A549 (cell line): ENCODE results near the gene NDUFA13. TPM values are rescaled to one million over a fixed set of nuclear protein-coding genes. Genes with fewer than 3 reads are reported as not detected.

Experiments used
- ATAC-seq, 2 experiments: fragments of 200-7000 bp in 1 of 2; fragments of >200 bp in 1 of 2; cut with Nextera tagmentation in 1 of 2; cut with Tn5 transposase in 1 of 2; 3 replicates each; pipeline versions ENCODE4 v1.8.0 to v1.9.1; 2018 to 2020; ENCODE audit warnings: mild to moderate bottlenecking in 1 of 2, moderate library complexity in 1 of 2
- CTCF ChIA-PET: fragments of 300-600 bp; sonication (Branson Sonifier 250); formaldehyde crosslinking; extraction: SDS; loops from one replicate; lab custom pipeline; 2021; ENCODE audit warnings: antibody characterized with exemption, inconsistent platforms; lab: Yijun Ruan, JAX
- POLR2A ChIA-PET: fragments of 350-600 bp; formaldehyde crosslinking; extraction: SDS; loops from one replicate; lab custom pipeline; 2021; ENCODE audit warnings: antibody characterized with exemption, inconsistent platforms; lab: Yijun Ruan, JAX
- DNase-seq, 2 experiments: peaks; one replicate each; pipeline versions ENCODE4 v3.0.0 to v3.0.0-alpha.2; 2011 to 2016; ENCODE audit warnings: low read depth in 1 of 2, low spot score in 1 of 2
- FAIRE-seq: peaks from 2 replicates; lab custom pipeline; 2011; peaks lifted over from hg19 to GRCh38; lab: Jason Lieb, UNC
- H3K27ac ChIP-seq, 2 experiments: fragments of >200 bp; sonication (Bioruptor Twin); formaldehyde crosslinking; 3 replicates each; pipeline ENCODE4 v1.5.1; 2016 to 2017
- H3K4me1 ChIP-seq: fragments of >200 bp; sonication (Bioruptor Twin); formaldehyde crosslinking; 3 replicates; pipeline ENCODE4 v1.6.1; 2016
- H3K4me2 ChIP-seq: fragments of >200 bp; sonication (Bioruptor Twin); formaldehyde crosslinking; 3 replicates; pipeline ENCODE4 v1.6.1; 2016
- H3K4me3 ChIP-seq: fragments of >200 bp; sonication (Bioruptor Twin); formaldehyde crosslinking; 3 replicates; pipeline ENCODE4 v1.5.1; 2016
- H3K9me3 ChIP-seq: fragments of >200 bp; sonication (Bioruptor Twin); formaldehyde crosslinking; 3 replicates; pipeline ENCODE4 v1.6.1; 2016
- CBX2 ChIP-seq: fragments of 200-600 bp; sonication (generic); IDR thresholded peaks from 2 replicates; pipeline ENCODE4 v1.6.1; 2016; ENCODE audit warnings: low read depth, mild to moderate bottlenecking, borderline replicate concordance
- CBX8 ChIP-seq: fragments of 200-600 bp; sonication (generic); IDR thresholded peaks from 2 replicates; pipeline ENCODE4 v1.6.1; 2016
- EHF ChIP-seq: fragments of 250-450 bp; sonication (Bioruptor Pico); IDR thresholded peaks from 2 replicates; pipeline ENCODE4 v1.5.0; 2020; ENCODE audit warnings: mild to moderate bottlenecking
- EP300 ChIP-seq, 2 experiments: fragments of >200 bp; sonication (Bioruptor Twin); formaldehyde crosslinking; IDR thresholded peaks; 2 replicates in 1 of 2; 3 replicates in 1 of 2; pipeline ENCODE4 v1.6.1; 2016 to 2017
- ESRRA ChIP-seq: fragments of 150-350 bp; IDR thresholded peaks from 2 replicates; pipeline ENCODE4 v1.6.1; 2014; ENCODE audit warnings: mild to moderate bottlenecking, low read length, borderline replicate concordance
- FOSB ChIP-seq: fragments of 250-450 bp; sonication (Bioruptor Pico); IDR thresholded peaks from 2 replicates; pipeline ENCODE4 v1.5.0; 2020; ENCODE audit warnings: mild to moderate bottlenecking, moderate library complexity
- FOSL2 ChIP-seq, 2 experiments: fragments of 450-650 bp in 1 of 2; fragments of >200 bp in 1 of 2; sonication (Bioruptor Twin) in 1 of 2; formaldehyde crosslinking; IDR thresholded peaks; 2 replicates each; pipeline versions ENCODE4 v1.5.0 to v1.6.1; 2016 to 2020; ENCODE audit warnings: mild to moderate bottlenecking in 1 of 2, moderate library complexity in 1 of 2
- HDAC2 ChIP-seq: fragments of 200-600 bp; sonication (generic); IDR thresholded peaks from 2 replicates; pipeline ENCODE4 v1.6.1; 2016
- HOXB13 ChIP-seq: fragments of 250-450 bp; sonication (Bioruptor Pico); IDR thresholded peaks from 2 replicates; pipeline ENCODE4 v1.5.0; 2020; ENCODE audit warnings: low read depth, mild to moderate bottlenecking, moderate library complexity
- HOXB5 ChIP-seq: fragments of 250-450 bp; sonication (Bioruptor Pico); IDR thresholded peaks from 2 replicates; pipeline ENCODE4 v1.5.0; 2020; ENCODE audit warnings: mild to moderate bottlenecking, moderate library complexity
- JUN ChIP-seq, 2 experiments: fragments of >200 bp; sonication (Bioruptor Twin); formaldehyde crosslinking; IDR thresholded peaks; 2 replicates in 1 of 2; 3 replicates in 1 of 2; pipeline ENCODE4 v1.6.1; 2016 to 2017
- KDM5A ChIP-seq: fragments of 200-600 bp; sonication (generic); IDR thresholded peaks from 2 replicates; pipeline ENCODE4 v1.6.1; 2016; ENCODE audit warnings: antibody characterized with exemption, mild to moderate bottlenecking
- MAFK ChIP-seq: fragments of 450-650 bp; IDR thresholded peaks from 2 replicates; pipeline ENCODE4 v1.6.1; 2014; ENCODE audit not compliant: partially characterized antibody
- MAX ChIP-seq: IDR thresholded peaks from 2 replicates; pipeline ENCODE4 v1.6.1; 2012
- NR3C1 ChIP-seq: fragments of >200 bp; sonication (Bioruptor Twin); formaldehyde crosslinking; IDR thresholded peaks from 3 replicates; pipeline ENCODE4 v1.6.1; 2017
- POLR2A ChIP-seq: IDR thresholded peaks from 2 replicates; pipeline ENCODE4 v1.6.1; 2012; ENCODE audit warnings: mild to moderate bottlenecking, low read length
- POLR2AphosphoS2 ChIP-seq: conservative IDR thresholded peaks from 2 replicates; pipeline ENCODE4 v1.6.1; 2012; ENCODE audit warnings: low read length, improper control_type of control experiment, inconsistent platforms
- RAD21 ChIP-seq, 2 experiments: fragments of >200 bp in 1 of 2; sonication (Bioruptor Twin) in 1 of 2; formaldehyde crosslinking in 1 of 2; IDR thresholded peaks in 1 of 2; conservative IDR thresholded peaks in 1 of 2; 2 replicates in 1 of 2; 3 replicates in 1 of 2; pipeline ENCODE4 v1.6.1; 2012 to 2018; ENCODE audit warnings: inconsistent platforms in 1 of 2
- RARB ChIP-seq: fragments of 250-450 bp; sonication (Bioruptor Pico); IDR thresholded peaks from 2 replicates; pipeline ENCODE4 v1.8.0; 2021; ENCODE audit warnings: mild to moderate bottlenecking, moderate library complexity
- RNF2 ChIP-seq: fragments of 200-600 bp; sonication (generic); IDR thresholded peaks from 2 replicates; pipeline ENCODE4 v1.6.1; 2016; ENCODE audit warnings: low read depth, mild to moderate bottlenecking, antibody characterized with exemption, moderate library complexity, borderline replicate concordance
- SMC3 ChIP-seq: fragments of >200 bp; sonication (Bioruptor Twin); formaldehyde crosslinking; IDR thresholded peaks from 3 replicates; pipeline ENCODE4 v1.6.1; 2018; ENCODE audit warnings: inconsistent platforms
- TFCP2L1 ChIP-seq: fragments of 250-450 bp; sonication (Bioruptor Pico); IDR thresholded peaks from 2 replicates; pipeline ENCODE4 v1.5.0; 2021; ENCODE audit warnings: mild to moderate bottlenecking
- TP53 ChIP-seq: fragments of 250-450 bp; sonication (Bioruptor Pico); IDR thresholded peaks from 2 replicates; pipeline ENCODE4 v1.5.0; 2021; ENCODE audit warnings: mild to moderate bottlenecking, moderate library complexity
- WGBS: methylation state at CpG from one replicate; pipeline ENCODE4 v1.1.6; 2017; ENCODE audit errors: missing lambda C conversion rate; 5-methylcytosine and 5-hydroxymethylcytosine counted together
- polyA plus RNA-seq, 4 experiments: library from polyadenylated mRNA; depleted of rRNA in 3 of 4; stranded (reverse); fragments of >200 nt; fragmentation: RNase III in 1 of 4; extraction: RNeasy Plus Mini Kit Qiagen cat#74134 plus additional on column Dnase treatment in 1 of 4; gene quantifications; 2 replicates in 3 of 4; 3 replicates in 1 of 4; pipeline ENCODE4 v1.2.3, GENCODE V29; 2011 to 2017
- TF ChIP-seq, protein P1 (sequence below): fragments of >200 bp; sonication (Bioruptor Twin); formaldehyde crosslinking; IDR thresholded peaks from 3 replicates; pipeline ENCODE4 v1.5.1; 2016
- TF ChIP-seq, protein P2 (sequence below): IDR thresholded peaks from 2 replicates; pipeline ENCODE4 v1.6.1; 2012
- TF ChIP-seq, protein P3 (sequence below): IDR thresholded peaks from 2 replicates; pipeline ENCODE4 v1.6.1; 2012; ENCODE audit warnings: low read depth, borderline replicate concordance
- TF ChIP-seq, protein P4 (sequence below): fragments of 250-450 bp; sonication (Bioruptor Pico); IDR thresholded peaks from 2 replicates; pipeline ENCODE4 v1.5.0; 2020; ENCODE audit warnings: low read depth, mild to moderate bottlenecking, moderate library complexity

Gene NDUFA13
- polyA plus RNA-seq, 2 of the 4 experiments (the other 2 are of a cell fraction): 197 to 253 TPM

- WGBS: 94% methylated on average over 12 of the region's 12 CpGs
- Histone ChIP-seq H3K4me2 (no peak overlapping the region), H3K27ac (no peak overlapping the region), H3K9me3 (no peaks in the 10 kb centered on the region), H3K4me3 (no peak overlapping the region), H3K4me1 (no peaks in the 10 kb centered on the region)
- ATAC-seq (no peak), FAIRE-seq (no peak), DNase-seq (no peak)
- TF ChIP-seq MAFK: no peak
- TF ChIP-seq EP300 (IDR thresholded peaks at IDR 0.05): no peak
- no peak for TF ChIP-seq NR3C1
- TF ChIP-seq RNF2: no peak
- TF ChIP-seq JUN (IDR thresholded peaks at IDR 0.05): no peak
- TF ChIP-seq, protein P1, sequence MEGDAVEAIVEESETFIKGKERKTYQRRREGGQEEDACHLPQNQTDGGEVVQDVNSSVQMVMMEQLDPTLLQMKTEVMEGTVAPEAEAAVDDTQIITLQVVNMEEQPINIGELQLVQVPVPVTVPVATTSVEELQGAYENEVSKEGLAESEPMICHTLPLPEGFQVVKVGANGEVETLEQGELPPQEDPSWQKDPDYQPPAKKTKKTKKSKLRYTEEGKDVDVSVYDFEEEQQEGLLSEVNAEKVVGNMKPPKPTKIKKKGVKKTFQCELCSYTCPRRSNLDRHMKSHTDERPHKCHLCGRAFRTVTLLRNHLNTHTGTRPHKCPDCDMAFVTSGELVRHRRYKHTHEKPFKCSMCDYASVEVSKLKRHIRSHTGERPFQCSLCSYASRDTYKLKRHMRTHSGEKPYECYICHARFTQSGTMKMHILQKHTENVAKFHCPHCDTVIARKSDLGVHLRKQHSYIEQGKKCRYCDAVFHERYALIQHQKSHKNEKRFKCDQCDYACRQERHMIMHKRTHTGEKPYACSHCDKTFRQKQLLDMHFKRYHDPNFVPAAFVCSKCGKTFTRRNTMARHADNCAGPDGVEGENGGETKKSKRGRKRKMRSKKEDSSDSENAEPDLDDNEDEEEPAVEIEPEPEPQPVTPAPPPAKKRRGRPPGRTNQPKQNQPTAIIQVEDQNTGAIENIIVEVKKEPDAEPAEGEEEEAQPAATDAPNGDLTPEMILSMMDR: no peak
- no peak for TF ChIP-seq MAX
- TF ChIP-seq, protein P2, sequence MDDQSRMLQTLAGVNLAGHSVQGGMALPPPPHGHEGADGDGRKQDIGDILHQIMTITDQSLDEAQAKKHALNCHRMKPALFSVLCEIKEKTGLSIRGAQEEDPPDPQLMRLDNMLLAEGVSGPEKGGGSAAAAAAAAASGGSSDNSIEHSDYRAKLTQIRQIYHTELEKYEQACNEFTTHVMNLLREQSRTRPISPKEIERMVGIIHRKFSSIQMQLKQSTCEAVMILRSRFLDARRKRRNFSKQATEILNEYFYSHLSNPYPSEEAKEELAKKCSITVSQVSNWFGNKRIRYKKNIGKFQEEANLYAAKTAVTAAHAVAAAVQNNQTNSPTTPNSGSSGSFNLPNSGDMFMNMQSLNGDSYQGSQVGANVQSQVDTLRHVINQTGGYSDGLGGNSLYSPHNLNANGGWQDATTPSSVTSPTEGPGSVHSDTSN: no peak
- TF ChIP-seq KDM5A: no peak
- TF ChIP-seq FOSB (CRISPR knock-in tag): no peak
- no peak for TF ChIP-seq CBX2
- no peak for TF ChIP-seq HOXB5 (CRISPR knock-in tag)
- TF ChIP-seq HDAC2: no peak
- no peak for TF ChIP-seq TP53 (CRISPR knock-in tag)
- TF ChIP-seq, protein P3, sequence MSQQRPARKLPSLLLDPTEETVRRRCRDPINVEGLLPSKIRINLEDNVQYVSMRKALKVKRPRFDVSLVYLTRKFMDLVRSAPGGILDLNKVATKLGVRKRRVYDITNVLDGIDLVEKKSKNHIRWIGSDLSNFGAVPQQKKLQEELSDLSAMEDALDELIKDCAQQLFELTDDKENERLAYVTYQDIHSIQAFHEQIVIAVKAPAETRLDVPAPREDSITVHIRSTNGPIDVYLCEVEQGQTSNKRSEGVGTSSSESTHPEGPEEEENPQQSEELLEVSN: no peak
- no peak for TF ChIP-seq FOSL2 (IDR thresholded peaks at IDR 0.05)
- TF ChIP-seq FOSL2 (CRISPR knock-in tag; IDR thresholded peaks at IDR 0.05): no peak
- no peak for TF ChIP-seq TFCP2L1
- no peak for TF ChIP-seq SMC3
- no peak for TF ChIP-seq EHF
- ChIA-PET POLR2A (no interaction called here), CTCF (no interaction called here)
Observed at GRCh38 chr19:19506592-19506991, 9.4 kb upstream of the NDUFA13 start.

DNA sequence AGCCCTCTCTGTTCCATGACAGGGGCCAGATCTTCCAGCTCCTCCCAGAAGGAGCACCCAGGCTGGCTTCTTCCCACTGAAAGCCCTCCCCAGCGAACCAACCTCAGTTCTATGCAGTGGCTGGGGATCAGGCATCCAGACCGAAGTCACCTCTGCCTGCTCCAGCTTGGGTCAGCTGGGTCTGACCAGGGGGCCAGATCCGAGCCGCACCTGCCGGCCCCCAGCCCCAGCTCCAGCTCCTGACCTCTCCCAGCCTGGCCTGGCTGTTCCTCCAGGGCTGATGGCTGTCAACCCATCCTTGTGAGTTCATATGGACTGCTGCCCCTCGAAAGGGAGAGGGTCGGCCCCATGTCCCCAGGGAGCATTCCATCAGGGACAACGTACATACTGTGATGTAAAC is 8.7 kb upstream of the NDUFA13 start:
- WGBS: 83% methylated on average over 3 of the region's 8 CpGs
- H3K4me2 ChIP-seq: no peak overlapping the region
- ATAC-seq: no peak
- ChIA-PET POLR2A (no interaction called here), CTCF (interaction anchor here (1.5 to 1.6 kb wide), 2 partner anchors 17 to 136 kb away, joined by 4 to 9 read pairs; partner anchors contain the start of gene GMIP)
- no peaks in the 10 kb centered on the region for H3K4me1 ChIP-seq
- TF ChIP-seq HOXB13 (CRISPR knock-in tag) (no peak), ESRRA (no peak), MAX (no peak), EHF (no peak), RARB (no peak), POLR2AphosphoS2 (no peak), RAD21 (conservative IDR thresholded peaks at IDR 0.05 in 1 of 2, IDR thresholded peaks at IDR 0.05 in 1 of 2) (no peak), CBX8 (no peak), POLR2A (no peak)
- TF ChIP-seq, protein P4, sequence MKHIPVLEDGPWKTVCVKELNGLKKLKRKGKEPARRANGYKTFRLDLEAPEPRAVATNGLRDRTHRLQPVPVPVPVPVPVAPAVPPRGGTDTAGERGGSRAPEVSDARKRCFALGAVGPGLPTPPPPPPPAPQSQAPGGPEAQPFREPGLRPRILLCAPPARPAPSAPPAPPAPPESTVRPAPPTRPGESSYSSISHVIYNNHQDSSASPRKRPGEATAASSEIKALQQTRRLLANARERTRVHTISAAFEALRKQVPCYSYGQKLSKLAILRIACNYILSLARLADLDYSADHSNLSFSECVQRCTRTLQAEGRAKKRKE: no peak
- H3K9me3 ChIP-seq: no peaks in the 10 kb centered on the region
- H3K4me3 ChIP-seq: no peak overlapping the region
- H3K27ac ChIP-seq: no peak overlapping the region
- no peak for DNase-seq
- no peak for FAIRE-seq
